ENCODE measurements around the gene ANKRD29. TPM values are rescaled to one million over a fixed set of nuclear protein-coding genes. Genes with fewer than 3 reads are reported as not detected.

The ANKRD29 gene
- total RNA-seq, 3 donors from 2014 or later: 1.5 to 3.3 (median 1.9) TPM

DNA sequence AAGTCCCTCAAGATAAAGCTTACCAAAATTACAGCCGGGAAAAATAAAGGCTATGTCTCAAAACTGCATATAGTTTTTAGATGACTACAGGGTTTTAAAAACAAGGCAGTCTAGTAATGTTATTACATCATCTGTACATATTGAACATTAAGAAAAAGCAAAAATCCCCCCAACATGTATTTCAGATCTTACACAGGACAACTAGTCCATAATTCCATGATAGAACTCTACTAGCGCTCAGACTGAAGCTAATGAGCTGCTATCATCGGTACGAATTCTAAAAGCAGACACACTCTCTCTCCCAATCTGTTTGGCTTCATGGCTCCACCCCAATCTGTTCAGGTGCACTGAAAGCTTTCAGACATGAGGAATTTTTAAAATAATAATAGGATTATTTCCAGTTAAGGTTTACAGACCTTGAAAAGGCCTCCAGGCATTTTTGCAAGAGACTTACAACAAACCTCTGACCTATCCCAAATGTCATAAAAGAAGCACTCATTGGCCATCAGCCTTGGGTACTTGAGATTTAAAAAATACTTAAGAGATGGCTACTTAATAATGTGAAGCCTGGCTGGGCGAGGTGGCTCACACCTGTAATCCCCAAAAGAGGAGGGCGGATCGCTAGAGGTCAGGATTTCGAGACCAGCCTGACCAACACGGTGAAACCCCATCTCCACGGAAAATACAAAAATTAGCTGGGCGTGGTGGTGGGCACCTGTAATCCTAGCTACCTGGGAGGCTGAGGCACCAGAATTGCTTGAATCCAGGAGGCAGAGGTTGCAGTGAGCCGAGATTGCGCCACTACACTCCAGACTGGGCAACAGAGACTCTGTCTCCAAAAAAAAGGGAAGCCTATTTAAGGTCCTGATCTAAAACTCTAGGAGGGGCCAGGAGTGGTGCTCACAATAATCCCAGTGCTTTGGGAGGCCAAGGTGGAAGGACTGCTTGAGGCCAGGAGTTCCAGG is 78.4 kb downstream of the ANKRD29 start:
- Histone ChIP-seq H3K36me3 (ENCODE audit: low read depth) (no peaks in the 10 kb centered on the region), H3K4me3 (no peak overlapping the region), H3K4me1 (ENCODE audit: low read depth) (peaks cover 27% of the 10 kb centered on the region), H3K9me3 (no peaks in the 10 kb centered on the region)
- intact Hi-C loops (cut with DNase I, micrococcal nuclease): loop anchor here in 1 of 2 donors (10.0 kb wide), 1 partner anchor 60 kb away; no protein-coding TSS in a partner anchor
- no peak for TF ChIP-seq CTCF (IDR thresholded peaks at IDR 0.05)
- DNase-seq: no peak
- ATAC-seq: no peak

GRCh38 chr18:23583071-23583865 is 79.4 kb downstream of the ANKRD29 start:
- intact Hi-C loops (cut with DNase I, micrococcal nuclease): loop anchor here in 1 of 2 donors (10.0 kb wide), 1 partner anchor 58 kb away; no protein-coding TSS in a partner anchor
- TF ChIP-seq CTCF (IDR thresholded peaks at IDR 0.05): no peak
- DNase-seq (no peak), ATAC-seq (no peak)
- Histone ChIP-seq H3K36me3 (ENCODE audit: low read depth) (no peaks in the 10 kb centered on the region), H3K9me3 (no peaks in the 10 kb centered on the region), H3K4me3 (no peak overlapping the region), H3K4me1 (ENCODE audit: low read depth) (peaks cover 27% of the 10 kb centered on the region)

DNA sequence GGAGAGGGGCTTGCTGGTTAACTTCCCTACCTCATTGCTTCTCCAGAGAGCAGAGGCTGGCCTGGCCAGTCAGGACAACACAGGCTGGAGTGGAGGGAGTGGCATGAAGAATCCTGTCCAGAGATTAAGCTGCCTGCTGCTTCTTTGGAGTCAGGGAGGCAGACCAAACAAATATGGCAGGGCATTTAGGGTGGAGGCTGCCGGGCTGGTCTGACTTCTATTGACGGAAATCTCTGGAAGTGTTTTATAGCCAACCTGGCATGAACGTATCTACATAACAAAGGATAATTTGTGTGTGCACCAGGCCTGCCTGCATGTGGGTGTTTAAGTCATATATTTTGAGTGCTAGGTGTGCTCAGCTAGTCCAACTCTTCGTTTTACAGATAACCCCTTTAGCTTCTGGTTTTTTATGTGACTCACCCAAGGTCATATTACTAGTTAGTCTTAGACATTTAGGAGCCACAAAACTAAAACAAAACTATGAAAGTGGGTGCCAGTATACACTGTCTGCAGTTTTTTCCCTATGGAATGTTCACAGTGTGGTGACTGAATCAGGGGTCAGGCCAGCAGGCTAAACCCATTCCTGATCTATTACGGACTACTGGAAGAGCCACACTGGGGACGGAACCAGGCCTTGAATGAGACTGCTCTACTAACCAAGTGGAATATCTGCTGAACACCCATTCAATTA is 81.9 kb downstream of the ANKRD29 start:
- ATAC-seq (peak; percentile 87), DNase-seq (peak in 2 of 3 donors; percentile 61 to 63)
- intact Hi-C loops (cut with DNase I, micrococcal nuclease): loop anchor here in 1 of 2 donors (10.0 kb wide), 1 partner anchor 56 kb away; no protein-coding TSS in a partner anchor
- H3K4me3 ChIP-seq: no peak overlapping the region
- H3K36me3 ChIP-seq (ENCODE audit: low read depth): no peaks in the 10 kb centered on the region
- H3K9me3 ChIP-seq: no peaks in the 10 kb centered on the region
- peaks cover 20% of the 10 kb centered on the region for H3K4me1 ChIP-seq (ENCODE audit: low read depth)
- TF ChIP-seq CTCF (IDR thresholded peaks at IDR 0.05): no peak

- ATAC-seq (no peak), DNase-seq (no peak)
- Histone ChIP-seq H3K36me3 (ENCODE audit: low read depth) (no peaks in the 10 kb centered on the region), H3K4me1 (ENCODE audit: low read depth) (peaks cover 13% of the 10 kb centered on the region), H3K9me3 (no peaks in the 10 kb centered on the region), H3K4me3 (no peak overlapping the region)
- intact Hi-C loops (cut with DNase I, micrococcal nuclease): no loop called here
- TF ChIP-seq CTCF (IDR thresholded peaks at IDR 0.05): no peak
Observed at GRCh38 chr18:23578891-23579653, 83.6 kb downstream of the ANKRD29 start.
